DMS153 treated with DMSO at 0.1 percent for 48 hours (cell line): ENCODE results near the gene FAM186B.
"Not testable (repeated sequence)": the region's sequence is repeated elsewhere in the genome, so short reads cannot be mapped to it uniquely, and the experiment has no call there.

Experiments used
- DNase-seq: peaks from one replicate; lab custom pipeline; 2025; ENCODE audit not compliant: unreplicated experiment; lab: John Stamatoyannopoulos, UW

FAM186B gene

DNA sequence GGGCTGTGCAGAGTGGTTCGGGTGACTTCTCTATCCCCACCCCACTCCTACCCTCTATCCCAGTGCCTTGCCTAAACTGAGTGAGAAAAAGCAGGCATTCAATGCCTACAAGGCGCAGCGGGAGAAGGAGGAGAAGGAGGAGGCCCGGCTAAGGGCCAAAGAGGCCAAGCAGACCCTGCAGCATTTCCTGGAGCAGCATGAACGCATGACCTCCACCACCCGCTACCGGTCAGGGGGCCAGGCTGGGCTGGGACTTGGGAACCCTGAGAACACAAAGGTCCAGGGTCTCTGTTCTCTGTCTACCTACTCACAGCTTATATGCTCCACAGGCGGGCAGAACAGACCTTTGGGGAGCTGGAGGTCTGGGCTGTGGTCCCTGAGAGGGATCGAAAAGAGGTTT lies 29.6 kb upstream of the FAM186B start:
- no peak for DNase-seq

- DNase-seq: no peak
These were observed 28.4 kb upstream of the FAM186B start for GRCh38 chr12:49633703-49634345.

GRCh38 chr12:49632986-49633702 lies 27.7 kb upstream of the FAM186B start:
- no peak for DNase-seq

GRCh38 chr12:49632401-49632800 lies 27.0 kb upstream of the FAM186B start:
- no peak for DNase-seq

DNA sequence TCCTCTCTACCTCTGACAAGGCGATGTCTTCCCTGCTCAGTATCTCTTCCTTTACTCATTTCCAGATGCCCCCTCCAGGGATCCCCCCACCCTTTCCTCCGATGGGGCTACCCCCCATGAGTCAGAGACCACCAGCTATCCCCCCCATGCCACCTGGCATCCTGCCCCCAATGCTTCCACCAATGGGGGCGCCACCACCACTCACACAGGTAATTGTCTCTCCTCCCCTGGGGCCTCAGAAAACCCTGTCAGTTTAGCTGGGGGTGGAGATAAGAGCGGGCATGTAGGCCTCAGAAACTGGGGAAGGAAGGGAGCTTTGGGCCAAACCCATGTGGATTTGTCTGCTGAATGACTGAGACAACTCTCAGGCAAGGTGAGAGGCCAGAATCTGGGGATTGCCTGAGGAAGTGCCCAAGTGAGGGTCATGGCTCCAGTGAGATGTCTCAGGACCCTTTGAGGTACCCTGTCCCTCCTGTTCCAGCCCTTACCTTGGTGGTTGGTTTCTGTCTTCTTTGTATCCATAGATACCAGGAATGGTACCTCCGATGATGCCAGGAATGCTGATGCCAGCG lies 26.0 kb upstream of the FAM186B start:
- DNase-seq: no peak

DNA sequence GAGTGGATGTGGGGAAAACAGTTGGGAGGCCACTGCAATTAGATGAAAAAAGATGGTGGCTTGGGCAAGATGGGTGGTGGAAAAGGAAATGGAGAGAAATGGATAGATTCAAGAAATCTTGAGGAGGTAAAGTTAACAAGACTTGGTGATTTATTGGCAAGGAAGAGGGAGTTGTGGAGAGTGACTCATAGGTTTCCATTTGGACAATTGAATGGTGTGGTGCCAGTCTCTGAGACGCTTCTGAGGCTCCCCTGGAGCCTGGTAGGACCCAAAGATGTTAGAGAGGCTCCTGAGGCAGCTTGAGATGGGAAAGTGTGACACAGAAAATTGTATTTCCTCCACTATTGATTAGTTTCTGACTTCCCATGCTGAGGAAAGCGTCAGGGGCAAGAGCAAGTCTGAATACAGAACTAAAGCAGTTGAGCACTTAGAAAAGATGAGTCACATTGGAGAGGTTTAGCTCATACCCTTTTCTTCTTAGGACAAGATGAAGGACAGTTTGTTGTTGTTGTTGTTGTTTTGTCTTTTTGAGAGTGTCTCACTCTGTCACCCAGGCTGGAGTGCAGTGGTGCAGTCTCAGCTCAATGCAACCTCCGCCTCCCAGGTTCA lies 22.4 kb upstream of the FAM186B start:
- DNase-seq: no peak

GRCh38 chr12:49626836-49627235 lies 21.4 kb upstream of the FAM186B start:
- DNase-seq: no peak

GRCh38 chr12:49626169-49626835 lies 20.9 kb upstream of the FAM186B start:
- no peak for DNase-seq

GRCh38 chr12:49624921-49625577 lies 19.6 kb upstream of the FAM186B start:
- no peak for DNase-seq

- DNase-seq: peak; percentile 74
These were observed 17.9 kb upstream of the FAM186B start, which contains the start of gene PRPF40B for GRCh38 chr12:49623142-49623904. TSS of gene PRPF40B (plus strand) at chr12:49623561. CDS start at chr12:49623591, 30 bp downstream.

GRCh38 chr12:49622501-49623141 lies 17.2 kb upstream of the FAM186B start:
- DNase-seq: peak; percentile 31

- no peak for DNase-seq
These were observed 16.4 kb upstream of the FAM186B start for GRCh38 chr12:49621651-49622500.

DNA sequence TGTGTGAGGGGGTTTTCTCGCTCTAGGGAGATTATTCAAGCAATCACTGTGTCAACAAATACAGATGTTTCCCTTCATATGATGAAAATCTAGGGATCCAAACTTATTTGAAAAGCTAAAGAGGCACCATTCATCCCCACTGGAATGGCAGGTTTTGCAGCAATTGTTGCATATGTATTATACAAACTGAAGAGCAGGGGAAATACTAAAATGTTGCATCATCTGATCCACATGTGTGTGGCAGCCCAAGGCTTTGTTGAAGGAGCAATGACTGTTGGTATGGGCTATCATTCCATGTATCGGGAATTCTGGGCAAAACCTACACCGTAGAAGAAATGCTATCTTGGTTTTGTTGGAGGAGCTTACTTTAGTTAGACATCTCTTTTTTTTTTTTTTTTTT lies 13.8 kb upstream of the FAM186B start:
- no peak for DNase-seq

- DNase-seq: no peak
These were observed 13.1 kb upstream of the FAM186B start for GRCh38 chr12:49618576-49618975.

GRCh38 chr12:49616533-49617219 lies 11.2 kb upstream of the FAM186B start:
- no peak for DNase-seq

DNA sequence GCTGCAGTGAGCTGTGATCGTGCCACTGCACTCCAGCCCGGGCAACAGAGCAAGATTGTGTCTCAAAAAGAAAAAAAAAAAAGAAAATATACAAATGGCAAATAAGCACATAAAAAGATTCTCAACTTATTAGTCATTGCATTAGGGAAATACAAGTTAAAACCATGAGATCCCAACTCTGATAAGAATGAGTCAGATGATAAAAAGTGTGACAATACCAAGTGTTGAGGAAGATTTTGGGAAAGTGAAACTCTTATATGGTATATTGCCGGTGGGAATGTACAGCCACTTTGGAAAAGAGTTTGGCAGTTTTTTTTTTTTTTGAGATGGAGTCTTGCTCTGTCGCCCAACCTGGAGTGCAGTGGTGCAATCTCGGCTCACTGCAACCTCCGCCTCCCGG lies 10.3 kb upstream of the FAM186B start:
- DNase-seq: no peak

DNA sequence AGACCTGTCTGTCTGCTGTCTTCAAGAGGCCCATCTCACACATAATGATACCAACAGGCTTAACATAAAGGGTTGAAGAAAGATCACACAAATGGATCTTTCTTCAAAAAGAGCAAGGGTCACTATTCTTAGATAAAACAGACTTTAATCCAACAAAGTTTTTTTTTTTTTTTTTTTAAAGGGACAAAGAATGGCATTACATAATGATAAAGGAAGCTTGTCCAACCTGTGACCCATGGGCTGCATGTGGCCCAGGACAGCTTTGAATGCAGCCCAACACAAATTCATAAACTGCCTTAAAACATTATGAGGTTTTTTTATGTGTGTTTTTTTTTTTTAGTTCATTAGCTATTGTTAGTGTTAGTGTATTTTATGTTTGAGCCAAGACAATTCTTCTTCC lies 6.8 kb upstream of the FAM186B start:
- DNase-seq: no peak

- DNase-seq: not testable (repeated sequence)
These were observed 5.3 kb upstream of the FAM186B start for GRCh38 chr12:49610785-49611184.
